Heart left ventricle (tissue), 16 donors: ENCODE data around the gene OR10A5. TPM values are rescaled to one million over a fixed set of nuclear protein-coding genes. Genes with fewer than 3 reads are reported as not detected.
"Not testable (repeated sequence)": the region's sequence is repeated elsewhere in the genome, so short reads cannot be mapped to it uniquely, and the experiment has no call there.

ENCODE experiments used
- ATAC-seq, 4 donors: fragments of 200-7000 bp; cut with Tn5 transposase; one replicate each; pipeline ENCODE4 v1.9.1; 2020 to 2022; ENCODE audit warnings: moderate library complexity in 4 of 4, mild to moderate bottlenecking in 3 of 4, moderate number of reproducible peaks in 1 of 4
- DNase-seq, 5 donors: peaks; one replicate each; pipeline ENCODE4 v3.0.0-alpha.2; 2020
- H3K27ac ChIP-seq, 12 donors: fragments of 200-600 bp; sonication (generic) in 4 of 12; one replicate each; pipeline versions ENCODE4 v1.5.0 to v1.8.0; 2016 to 2022; ENCODE audit warnings: mild to moderate bottlenecking in 2 of 12
- H3K27me3 ChIP-seq, 9 donors: fragments of 200-600 bp; sonication (generic) in 2 of 9; one replicate each; pipeline versions ENCODE4 v1.5.1 to v1.8.0; 2016 to 2022; ENCODE audit warnings: mild to moderate bottlenecking in 3 of 9
- H3K36me3 ChIP-seq, 9 donors: fragments of 200-600 bp; sonication (generic) in 2 of 9; one replicate each; pipeline versions ENCODE4 v1.5.0 to v1.8.0; 2018 to 2022; ENCODE audit warnings: mild to moderate bottlenecking in 2 of 9
- H3K4me1 ChIP-seq, 12 donors: fragments of 200-600 bp; sonication (generic) in 4 of 12; one replicate each; pipeline versions ENCODE4 v1.5.0 to v1.8.0; 2016 to 2022; ENCODE audit warnings: mild to moderate bottlenecking in 3 of 12
- H3K4me3 ChIP-seq, 12 donors: fragments of 200-600 bp; sonication (generic) in 4 of 12; one replicate each; pipeline versions ENCODE4 v1.5.0 to v1.8.0; 2017 to 2022; ENCODE audit warnings: mild to moderate bottlenecking in 9 of 12, moderate library complexity in 4 of 12
- H3K9me3 ChIP-seq, 12 donors: fragments of 200-600 bp; sonication (generic) in 4 of 12; one replicate each; pipeline versions ENCODE4 v1.5.0 to v1.8.0; 2016 to 2022; ENCODE audit warnings: mild to moderate bottlenecking in 1 of 12
- POLR2A ChIP-seq, 2 donors: fragments of 450-650 bp; IDR thresholded peaks; one replicate each; pipeline ENCODE4 v1.6.1; 2017; ENCODE audit warnings: antibody characterized with exemption in 2 of 2, mild to moderate bottlenecking in 2 of 2, moderate library complexity in 2 of 2
- WGBS, 4 donors: extraction: QIAGEN DNeasy Blood & Tissue Kit in 2 of 4; methylation state at CpG; one replicate each; pipeline versions ENCODE4 v1.1.5 to v1.1.7; 2013 to 2018; 5-methylcytosine and 5-hydroxymethylcytosine counted together
- intact Hi-C, 10 donors: fragments of 100-400 bp; cut with DNase I; formaldehyde crosslinking; loops; one replicate each; pipeline versions ENCODE4 v1.11.1 to v1.14.2; 2022
- polyA plus RNA-seq, 2 donors: library from polyadenylated mRNA; stranded (reverse); fragments of 200-250 nt; gene quantifications; one replicate each; pipeline ENCODE4 v1.2.3, GENCODE V29; 2013
- total RNA-seq, 9 donors: library from RNA; depleted of rRNA in 2 of 9; stranded (reverse); fragments of >200 nt in 2 of 9; fragmentation: NEBNext Ultra II Directional in 3 of 9; extraction: Animal tissue kit (Norgen Biotek cat#: 25700) in 3 of 9; gene quantifications; one replicate each; pipeline versions ENCODE4 v1.1.0 to v1.2.4, GENCODE V29; 2016 to 2023
- TF ChIP-seq, protein P1 (sequence below), 12 donors: fragments of 200-600 bp; sonication (generic) in 4 of 12; IDR thresholded peaks; one replicate each; pipeline versions ENCODE4 v1.5.0 to v1.8.0; 2018 to 2022; ENCODE audit warnings: antibody characterized with exemption in 12 of 12, mild to moderate bottlenecking in 5 of 12
- donor health status: ischemic (EF 13 %, LVEDD 7.1; RV severe dilation, severe dysfunction).
- donor health status: healthy with polysubstance abuse.
- donor health status: DM: no; HTN: yes; CAD: no.
- donor health status: DM: no; HTN: no; CAD: no.
- donor health status: ischemic (EF 25% LVEDD 6.9; RV normal size, moderate dysfunction).
- donor health status: ischemic (EF 25% LVEDD 5.7; RV mildly dilated, moderate dysfunction).
- donor health status: healthy.
- donor health status: DM: yes; HTN: yes; CAD: no.
- donor health status: ischemic (EF 35%, LVEDD 5.7; RV mildly dilated, moderate dysfunction).
- donor health status: nonischemic (EF 11% LVEDD 7.7; RV severe dilation, severe dysfunction).
- donor health status: DM: yes; HTN: yes; CAD: no.
- donor health status: PGD.
- donor health status: ischemic (EF 29% LVEDD 5.4; RV normal size, mild dysfunction).
- donor health status: nonischemic (EF 23%, LVEDD 6.1; RV moderate dilation, normal function).

Gene OR10A5
- total and polyA plus RNA-seq, 11 donors, result not detected

DNA sequence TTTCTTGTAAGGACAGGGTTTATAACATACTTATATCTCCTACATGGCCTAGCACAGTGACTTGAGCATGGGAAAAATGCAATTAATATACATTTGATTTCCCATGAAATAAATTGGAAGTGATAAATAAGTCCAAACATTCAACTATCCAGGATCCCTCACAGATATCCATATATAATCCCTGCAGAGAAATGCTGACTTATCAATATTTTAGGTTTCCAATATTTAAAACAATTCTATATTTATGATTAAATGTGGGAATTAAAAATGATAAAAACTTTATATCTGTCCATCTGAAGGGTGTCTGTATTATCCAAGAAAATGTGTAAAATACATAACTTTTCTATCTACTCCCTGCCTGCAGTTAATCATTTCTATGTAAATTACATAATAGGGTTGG is 37.3 kb downstream of the OR10A5 start:
- TF ChIP-seq POLR2A (IDR thresholded peaks at IDR 0.05), result no peak
- TF ChIP-seq, protein P1, sequence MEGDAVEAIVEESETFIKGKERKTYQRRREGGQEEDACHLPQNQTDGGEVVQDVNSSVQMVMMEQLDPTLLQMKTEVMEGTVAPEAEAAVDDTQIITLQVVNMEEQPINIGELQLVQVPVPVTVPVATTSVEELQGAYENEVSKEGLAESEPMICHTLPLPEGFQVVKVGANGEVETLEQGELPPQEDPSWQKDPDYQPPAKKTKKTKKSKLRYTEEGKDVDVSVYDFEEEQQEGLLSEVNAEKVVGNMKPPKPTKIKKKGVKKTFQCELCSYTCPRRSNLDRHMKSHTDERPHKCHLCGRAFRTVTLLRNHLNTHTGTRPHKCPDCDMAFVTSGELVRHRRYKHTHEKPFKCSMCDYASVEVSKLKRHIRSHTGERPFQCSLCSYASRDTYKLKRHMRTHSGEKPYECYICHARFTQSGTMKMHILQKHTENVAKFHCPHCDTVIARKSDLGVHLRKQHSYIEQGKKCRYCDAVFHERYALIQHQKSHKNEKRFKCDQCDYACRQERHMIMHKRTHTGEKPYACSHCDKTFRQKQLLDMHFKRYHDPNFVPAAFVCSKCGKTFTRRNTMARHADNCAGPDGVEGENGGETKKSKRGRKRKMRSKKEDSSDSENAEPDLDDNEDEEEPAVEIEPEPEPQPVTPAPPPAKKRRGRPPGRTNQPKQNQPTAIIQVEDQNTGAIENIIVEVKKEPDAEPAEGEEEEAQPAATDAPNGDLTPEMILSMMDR (IDR thresholded peaks at IDR 0.05), result no peak
- DNase-seq (no peak), ATAC-seq (no peak)
- Histone ChIP-seq H3K4me3 (no peak overlapping the region), H3K27me3 (no peaks in the 10 kb centered on the region), H3K4me1 (no peaks in the 10 kb centered on the region), H3K9me3 (peaks cover 0 to 3% (median 0%) of the 10 kb centered on the region in 12 donors), H3K36me3 (no peaks in the 10 kb centered on the region), H3K27ac (no peak overlapping the region)
- intact Hi-C loops, result no loop called here

DNA sequence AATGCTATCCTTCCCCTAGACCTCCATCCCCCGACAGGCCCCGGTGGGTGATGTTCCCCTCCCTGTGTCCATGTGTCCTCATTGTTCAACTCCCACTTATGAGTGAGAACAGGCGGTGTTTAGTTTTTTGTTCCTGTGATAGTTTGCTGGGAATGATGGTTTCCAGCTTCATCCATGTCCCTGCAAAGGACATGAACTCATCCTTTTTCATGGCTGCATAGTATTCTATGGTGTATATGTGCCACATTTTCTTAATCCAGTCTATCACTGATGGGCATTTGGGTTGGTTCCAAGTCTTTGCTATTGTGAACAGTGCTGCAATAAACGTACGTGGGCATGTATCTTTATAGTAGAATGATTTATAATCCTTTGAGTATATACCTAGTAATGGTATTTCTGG is 42.2 kb downstream of the OR10A5 start:
- DNase-seq, H3K4me1 ChIP-seq, H3K27ac ChIP-seq, H3K4me3 ChIP-seq, intact Hi-C loops, H3K27me3 ChIP-seq, H3K36me3 ChIP-seq, ATAC-seq: not testable (repeated sequence)
- H3K9me3 ChIP-seq, result peaks cover 0 to 12% (median 0%) of the 10 kb centered on the region in 12 donors
- 85 to 93% (median 92%) methylated on average over 5 of the region's 5 CpGs for WGBS, 4 donors

DNA sequence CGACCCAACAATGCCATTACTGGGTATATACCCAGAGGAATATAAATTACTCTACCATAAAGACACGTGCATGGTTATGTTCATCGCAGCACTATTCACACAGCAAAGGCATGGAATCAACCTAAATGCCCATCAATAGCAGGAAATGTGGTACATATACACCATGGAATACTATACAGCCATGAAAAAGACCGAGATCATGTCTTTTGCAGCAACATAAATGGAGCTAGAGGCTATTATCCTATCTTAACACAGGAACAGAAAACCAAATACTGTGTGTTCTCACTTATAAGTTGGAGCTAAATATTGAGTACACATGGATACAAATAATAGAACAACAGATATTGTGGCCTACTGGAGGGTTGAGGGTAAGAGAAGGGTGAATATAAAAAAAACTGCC is 43.3 kb downstream of the OR10A5 start:
- WGBS, 4 donors, result 83 to 90% (median 86%) methylated on average over 4 of the region's 4 CpGs
- TF ChIP-seq, protein P1 (IDR thresholded peaks at IDR 0.05), result no peak
- no peak for TF ChIP-seq POLR2A (IDR thresholded peaks at IDR 0.05)
- no peak for ATAC-seq
- Histone ChIP-seq H3K9me3 (peaks cover 0 to 12% (median 0%) of the 10 kb centered on the region in 12 donors), H3K4me3 (no peak overlapping the region), H3K27ac (no peak overlapping the region), H3K36me3 (no peaks in the 10 kb centered on the region), H3K4me1 (no peaks in the 10 kb centered on the region), H3K27me3 (no peaks in the 10 kb centered on the region)
- intact Hi-C loops, result no loop called here
- DNase-seq, result no peak

DNA sequence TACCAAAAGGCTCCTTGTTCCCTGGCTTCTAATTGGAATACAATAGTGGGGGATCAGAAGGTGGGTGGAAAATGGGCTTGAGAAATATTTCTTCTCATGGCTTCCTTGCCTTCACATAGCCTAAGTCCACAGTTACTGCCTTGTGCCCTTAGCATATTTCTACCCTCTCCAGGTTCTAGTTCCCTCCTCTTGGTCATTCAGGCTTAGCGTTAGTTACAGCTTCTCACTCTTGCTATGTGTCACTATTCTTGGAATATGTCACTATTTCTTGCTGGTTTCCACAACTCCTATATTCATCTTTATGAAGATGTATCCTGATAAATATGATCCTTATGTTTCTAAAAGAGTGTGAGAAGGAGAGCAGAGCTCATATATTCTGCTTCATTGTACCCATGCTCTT is 44.4 kb downstream of the OR10A5 start:
- intact Hi-C loops, result no loop called here
- DNase-seq (no peak), ATAC-seq (no peak)
- 75 to 92% (median 84%) methylated on average over 1 of the region's 1 CpG for WGBS, 4 donors
- Histone ChIP-seq H3K4me3 (no peak overlapping the region), H3K4me1 (no peaks in the 10 kb centered on the region), H3K27ac (no peak overlapping the region), H3K27me3 (no peaks in the 10 kb centered on the region), H3K36me3 (no peaks in the 10 kb centered on the region), H3K9me3 (peaks cover 0 to 12% (median 0%) of the 10 kb centered on the region in 12 donors)
- TF ChIP-seq, protein P1 (IDR thresholded peaks at IDR 0.05), result no peak
- no peak for TF ChIP-seq POLR2A (IDR thresholded peaks at IDR 0.05)

DNA sequence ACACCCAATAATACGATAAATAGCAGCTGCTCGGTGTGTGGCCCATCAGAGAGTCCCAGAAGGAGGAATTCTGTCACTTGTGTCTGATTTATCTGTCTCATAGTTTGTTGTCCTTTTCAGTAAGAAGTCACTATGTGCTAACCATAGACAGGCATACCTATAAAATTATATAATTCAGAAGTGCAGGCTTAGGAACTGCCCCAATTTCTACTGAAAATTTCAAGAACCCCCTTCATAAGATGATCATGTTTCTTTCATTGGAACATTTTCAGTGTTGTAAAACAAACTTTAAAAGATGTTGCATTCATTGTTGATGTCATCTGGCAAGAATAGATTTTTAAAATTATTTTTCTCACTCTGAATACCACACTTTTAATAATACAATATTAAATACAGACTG is 46.9 kb downstream of the OR10A5 start, which contains the start of gene OR2D2:
Gene OR2D2 (minus strand): TSS at position 101 of the 400 bp plus-strand sequence. CDS start 0 bp downstream, at position 101.
- DNase-seq, result no peak
- WGBS, 4 donors, result 75 to 85% (median 82%) methylated on average over 2 of the region's 2 CpGs
- intact Hi-C loops, result no loop called here
- no peak for ATAC-seq
- TF ChIP-seq, protein P1 (IDR thresholded peaks at IDR 0.05), result no peak
- no peak for TF ChIP-seq POLR2A (IDR thresholded peaks at IDR 0.05)
- H3K4me3 ChIP-seq, result no peak within 1 kb of the TSS
- no peaks in the 10 kb centered on the region for H3K4me1 ChIP-seq
- H3K27me3 ChIP-seq, result no peaks in the 10 kb centered on the region
- H3K9me3 ChIP-seq, result peaks cover 0 to 12% (median 0%) of the 10 kb centered on the region in 12 donors
- H3K27ac ChIP-seq, result no peak within 1 kb of the TSS
- no peaks in the 10 kb centered on the region for H3K36me3 ChIP-seq
